Measurements from ENCODE around the gene ZPR1.
"Not testable (repeated sequence)": the region's sequence is repeated elsewhere in the genome, so short reads cannot be mapped to it uniquely, and the experiment has no call there.

The ZPR1 gene

DNA sequence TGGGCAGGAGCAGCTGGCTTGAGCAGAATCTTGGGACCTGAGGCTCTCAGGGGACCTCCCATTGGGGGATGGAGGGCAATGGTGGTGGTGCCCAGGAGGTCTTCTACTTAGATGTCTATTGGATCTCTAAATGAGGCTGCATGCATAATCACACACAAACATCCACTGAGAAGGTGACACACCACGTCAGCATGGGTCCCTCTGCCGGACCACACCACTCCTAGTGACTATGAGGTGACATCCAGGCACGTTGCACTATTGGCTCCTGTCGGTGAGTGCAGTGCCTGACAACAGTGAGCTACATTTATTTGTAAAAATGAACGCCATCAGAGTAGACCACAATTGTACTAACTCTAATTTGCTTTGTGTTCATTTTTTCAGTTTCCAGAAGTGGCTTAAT, 37.6 kb upstream of the ZPR1 start:
- no peak for DNase-seq (ENCODE audit: low read depth in 1 of 2, low spot score in 1 of 2)

DNA sequence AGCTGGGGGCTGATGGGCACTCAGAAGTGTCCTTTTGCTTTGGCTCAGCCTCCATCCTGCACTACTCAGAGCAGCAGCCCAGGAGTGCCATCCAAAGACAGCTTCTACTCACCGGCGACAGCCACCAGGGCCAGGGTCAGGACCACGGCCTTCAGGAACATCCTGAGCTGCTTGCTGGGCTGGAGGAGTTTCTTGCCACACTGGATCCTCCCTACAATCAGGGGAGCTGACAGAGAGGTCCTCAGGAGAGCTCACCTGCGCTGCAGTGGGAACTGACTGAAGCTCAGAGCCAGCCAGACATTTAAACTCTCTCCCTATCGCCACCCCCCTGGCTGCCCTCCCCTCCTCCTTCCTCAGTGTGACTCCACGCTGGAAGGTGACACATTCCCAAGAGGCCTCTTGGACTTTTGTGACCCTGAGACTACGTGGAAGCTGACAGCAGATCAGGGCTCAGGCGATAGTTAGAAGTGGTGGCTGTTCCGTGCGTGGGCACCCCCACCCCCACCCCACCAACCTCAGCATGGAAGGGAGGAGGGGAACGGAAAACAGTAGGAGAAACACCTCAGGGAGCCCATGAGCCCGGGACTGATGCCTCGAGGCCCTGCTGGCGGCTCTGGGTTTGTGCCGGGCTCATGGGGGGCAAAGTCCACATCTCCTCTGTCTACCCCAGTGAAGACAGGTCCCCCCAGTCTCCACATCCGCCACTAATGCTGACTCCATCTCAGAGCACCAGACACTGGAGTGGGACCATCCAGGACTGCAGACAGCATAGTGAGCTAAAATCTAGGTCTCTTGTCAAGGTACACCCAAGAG, 35.4 kb upstream of the ZPR1 start, which contains the start of gene APOA4:
APOA4 (minus strand) TSS at position 274 of the 813 bp plus-strand sequence; CDS start at position 161, 113 bp downstream.
- DNase-seq (ENCODE audit: low read depth in 1 of 2, low spot score in 1 of 2): no peak

DNA sequence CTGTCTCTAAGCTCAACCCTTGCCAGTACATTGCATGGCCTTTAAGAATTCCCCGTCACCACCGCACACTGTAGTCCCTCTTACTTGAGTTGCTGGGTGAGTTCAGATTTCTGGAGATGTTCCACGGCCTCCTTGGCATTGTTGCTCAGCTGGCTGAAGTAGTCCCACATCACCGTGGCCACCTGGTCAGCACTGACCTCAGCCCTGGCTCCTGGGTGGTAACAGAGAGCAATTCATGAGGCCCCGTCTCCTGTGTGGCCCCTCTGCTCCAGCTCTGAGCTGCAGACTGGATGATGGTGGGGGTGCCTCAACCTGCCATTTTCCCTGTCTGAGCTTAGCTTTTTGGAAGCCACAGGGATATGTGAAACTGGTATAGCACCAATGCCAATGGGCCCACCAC, 34.8 kb upstream of the ZPR1 start:
- DNase-seq (ENCODE audit: low read depth in 1 of 2, low spot score in 1 of 2): no peak

DNA sequence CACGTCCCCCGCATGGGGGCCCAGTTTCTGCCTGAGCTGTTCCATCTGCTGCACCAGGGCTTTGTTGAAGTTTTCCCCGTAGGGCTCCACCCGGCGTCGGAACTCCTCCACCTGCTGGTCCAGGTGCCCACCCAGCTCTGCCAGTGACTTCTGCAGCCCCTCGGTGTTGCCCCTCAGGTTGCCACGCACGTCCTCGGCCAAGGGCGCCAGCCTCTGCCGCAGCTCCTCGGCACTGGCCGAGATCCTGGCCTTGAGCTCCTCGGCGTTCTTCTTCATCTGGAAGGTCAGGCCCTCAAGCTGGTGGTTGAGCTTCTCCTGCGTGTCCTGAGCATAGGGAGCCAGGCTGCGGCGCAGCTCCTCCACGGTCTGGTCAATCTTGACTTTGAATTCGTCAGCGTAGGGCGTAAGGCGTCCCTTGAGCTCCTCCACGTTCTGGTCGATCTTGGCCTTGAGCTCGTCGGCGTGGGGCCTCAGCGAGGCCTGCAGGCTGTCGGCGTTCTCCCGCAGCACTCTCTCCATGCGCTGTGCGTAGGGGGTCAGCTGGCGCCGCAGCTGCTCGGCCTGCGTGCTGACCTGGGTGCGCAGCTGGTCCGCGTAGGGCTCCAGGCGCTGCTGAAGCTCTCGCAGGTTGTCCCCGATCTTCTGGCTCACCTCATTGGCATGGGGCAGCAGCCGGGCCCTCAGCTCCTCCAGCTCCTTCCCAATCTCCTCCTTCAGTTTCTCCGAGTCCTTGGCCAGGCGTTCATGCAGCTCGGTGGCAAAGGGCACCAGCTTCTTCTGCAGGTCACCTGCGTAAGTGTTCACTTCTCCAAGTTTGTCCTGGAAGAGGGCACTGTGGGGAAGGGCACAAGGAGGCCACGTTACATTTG, 33.5 kb upstream of the ZPR1 start:
- DNase-seq (ENCODE audit: low read depth in 1 of 2, low spot score in 1 of 2): no peak

DNA sequence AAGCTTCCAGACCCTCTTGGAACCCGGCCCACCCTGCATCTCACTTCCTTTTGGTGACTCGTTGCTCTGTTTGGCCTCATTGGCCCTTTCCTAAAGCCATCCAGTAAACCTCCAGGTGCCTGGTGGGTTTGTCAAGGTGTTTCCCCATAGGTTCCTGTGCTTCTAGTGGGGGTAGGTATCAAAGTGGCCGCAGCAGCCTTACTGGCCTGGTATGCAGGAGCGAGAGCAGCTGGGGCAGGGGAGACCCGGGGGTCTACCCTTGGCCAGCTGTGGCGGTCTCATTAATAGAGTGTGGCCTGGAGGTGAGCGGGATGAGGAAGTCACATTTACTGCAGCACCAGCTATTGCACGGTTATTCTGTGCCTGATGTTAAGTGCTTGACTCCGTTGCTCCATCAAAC, 31.2 kb upstream of the ZPR1 start:
- DNase-seq (ENCODE audit: low read depth in 1 of 2, low spot score in 1 of 2): no peak

DNA sequence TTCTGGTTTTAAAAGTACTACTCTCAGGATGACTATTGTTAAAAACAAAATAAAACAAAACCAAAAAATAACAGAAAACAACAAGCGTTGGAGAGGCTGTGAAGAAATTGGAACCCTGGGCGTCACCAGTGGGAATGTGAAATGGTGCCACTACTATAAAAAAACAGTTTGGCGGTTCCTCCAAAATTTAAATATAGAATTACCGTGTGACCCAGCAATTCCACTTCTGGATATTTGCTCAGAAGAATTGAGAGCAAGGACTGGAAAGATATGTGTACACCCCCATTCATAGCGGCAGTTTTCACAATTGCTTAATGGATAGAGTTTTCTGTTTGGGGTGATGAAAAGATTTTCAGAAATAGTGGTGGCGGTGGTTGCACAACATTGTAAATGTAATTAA, 26.7 kb upstream of the ZPR1 start:
- no peak for DNase-seq (ENCODE audit: low read depth in 1 of 2, low spot score in 1 of 2)

DNA sequence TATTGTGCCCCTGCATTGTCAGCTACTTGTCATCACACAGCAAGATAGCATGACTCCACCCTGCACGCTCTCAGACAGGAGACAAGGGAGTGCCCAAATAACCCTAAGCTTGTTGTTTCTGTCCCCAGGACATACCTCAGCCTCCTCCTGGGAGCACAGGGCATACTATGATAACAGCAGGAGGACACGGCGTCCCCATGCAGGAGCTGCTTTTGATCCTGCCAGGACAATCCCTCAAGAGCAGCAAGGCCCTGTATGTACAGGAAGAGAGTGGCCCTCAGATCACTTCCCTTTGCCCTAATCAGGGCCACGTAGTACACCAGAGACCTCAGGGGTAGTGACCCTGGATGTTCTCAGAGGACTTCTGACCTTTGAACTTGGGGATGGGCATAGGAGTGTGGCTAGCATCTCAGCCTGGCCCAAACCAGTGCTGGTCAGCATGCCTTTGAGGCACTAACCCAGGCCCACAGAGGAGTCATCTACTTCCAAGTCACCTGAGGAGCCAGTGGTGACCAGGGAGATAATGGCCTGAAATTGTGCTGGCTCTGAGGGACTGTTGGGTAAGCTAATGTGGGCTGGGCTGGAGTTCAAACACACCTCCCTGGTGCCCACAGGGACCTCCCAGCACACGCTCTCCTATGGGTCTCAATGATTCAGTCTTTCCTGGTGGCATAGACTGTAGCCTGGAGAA, 26.1 kb upstream of the ZPR1 start:
- DNase-seq (ENCODE audit: low read depth in 1 of 2, low spot score in 1 of 2): no peak

DNA sequence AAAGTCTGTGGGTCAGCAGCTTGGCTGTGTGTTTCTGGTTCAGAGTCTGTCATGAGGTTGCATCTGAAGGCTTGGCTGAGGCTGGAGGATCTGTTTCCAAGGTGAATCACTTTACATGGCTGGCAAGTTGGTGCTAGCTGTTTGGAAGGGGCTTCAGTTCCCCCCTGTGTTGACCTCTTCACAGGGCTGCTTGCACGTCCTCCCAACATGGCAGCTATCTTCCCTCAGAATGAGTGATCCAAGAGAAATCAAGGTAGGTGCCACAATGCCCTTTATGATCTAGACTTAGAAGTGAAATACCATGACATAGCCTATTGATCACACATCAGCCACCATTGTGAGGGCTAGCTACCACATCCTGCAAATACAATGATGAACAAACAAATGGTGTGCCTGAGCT, 25.3 kb upstream of the ZPR1 start:
- DNase-seq (ENCODE audit: low read depth in 1 of 2, low spot score in 1 of 2): no peak

DNA sequence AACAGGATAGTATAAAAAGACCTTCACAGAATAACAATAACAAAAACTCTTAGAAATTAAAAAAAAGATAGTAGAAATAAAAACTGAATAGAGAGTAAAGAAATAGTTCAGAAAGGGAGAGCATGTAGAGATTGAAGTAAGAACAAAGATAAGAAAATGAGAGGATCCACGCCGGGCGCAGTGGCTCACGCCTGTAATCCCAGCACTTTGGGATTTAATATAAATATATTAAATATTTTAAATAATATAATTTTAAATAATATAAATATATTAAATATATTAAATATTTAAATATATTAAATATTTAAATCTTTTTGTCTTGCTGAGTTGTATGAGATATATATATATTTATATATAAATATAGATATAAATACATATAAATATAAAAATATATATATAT, 24.3 kb upstream of the ZPR1 start:
- DNase-seq (ENCODE audit: low read depth in 1 of 2, low spot score in 1 of 2): no peak

DNA sequence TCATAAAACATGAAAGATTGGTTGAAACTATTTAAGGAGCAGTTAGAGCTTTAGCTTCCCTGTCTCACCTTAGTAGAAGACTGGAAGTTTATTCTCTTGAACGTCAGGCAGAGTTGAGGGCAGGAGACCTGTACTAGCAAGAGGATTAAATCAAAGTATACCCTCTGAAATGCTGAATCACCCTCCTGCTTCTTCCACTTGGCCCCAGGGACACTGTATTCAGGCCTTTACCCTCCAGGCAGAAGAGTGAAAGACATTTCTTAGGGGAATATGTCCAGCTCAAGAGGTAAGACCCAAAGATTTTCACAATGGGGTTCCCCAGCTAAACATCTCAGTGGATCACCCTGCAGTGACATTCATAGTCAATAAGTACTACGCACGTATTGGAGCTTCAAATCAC, 23.4 kb upstream of the ZPR1 start:
- DNase-seq (ENCODE audit: low read depth in 1 of 2, low spot score in 1 of 2): no peak

DNA sequence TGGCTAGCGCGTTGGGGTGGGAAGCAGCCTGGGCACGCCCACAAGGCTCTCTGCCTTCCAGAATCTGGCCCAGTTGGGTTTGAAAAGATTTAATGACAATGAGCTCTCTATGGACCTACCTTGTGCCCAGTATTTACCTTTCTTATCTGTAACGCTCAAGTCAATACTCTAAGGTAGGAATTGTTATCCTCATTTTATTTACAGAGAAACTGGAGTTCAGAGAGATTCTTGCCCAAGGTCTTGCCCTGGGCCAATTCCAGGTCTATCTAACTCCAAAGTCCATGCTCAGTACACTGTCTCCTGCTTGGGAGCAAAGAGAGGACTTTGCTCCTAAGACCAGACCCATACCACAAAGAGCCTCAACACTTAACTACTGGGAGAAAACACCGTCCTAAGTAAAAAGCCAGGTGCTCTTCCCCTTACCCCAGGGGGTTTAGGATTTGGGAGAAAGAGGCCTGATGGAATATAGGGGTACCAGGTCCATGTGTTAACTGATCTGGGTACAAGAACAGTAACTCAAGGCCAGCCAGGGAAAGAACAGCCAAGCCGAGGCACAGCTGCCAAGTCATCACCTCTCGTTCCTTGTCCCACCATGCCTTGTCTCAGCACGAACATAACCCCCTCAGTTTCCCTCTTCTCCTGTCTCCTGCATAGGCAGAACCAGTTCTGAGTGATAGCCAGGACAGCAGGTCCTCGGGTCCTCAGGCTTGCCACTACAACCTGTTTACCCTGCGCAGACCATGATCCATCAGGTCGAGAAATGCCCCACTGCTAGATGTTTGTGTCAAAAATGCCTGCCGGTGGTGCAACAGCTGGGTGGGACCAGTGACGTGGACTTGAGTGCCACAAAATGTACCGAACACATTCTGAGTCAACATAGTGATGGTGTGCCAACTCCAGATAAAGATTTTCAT, 20.7 kb upstream of the ZPR1 start:
- DNase-seq (ENCODE audit: low read depth in 1 of 2, low spot score in 1 of 2): no peak

DNA sequence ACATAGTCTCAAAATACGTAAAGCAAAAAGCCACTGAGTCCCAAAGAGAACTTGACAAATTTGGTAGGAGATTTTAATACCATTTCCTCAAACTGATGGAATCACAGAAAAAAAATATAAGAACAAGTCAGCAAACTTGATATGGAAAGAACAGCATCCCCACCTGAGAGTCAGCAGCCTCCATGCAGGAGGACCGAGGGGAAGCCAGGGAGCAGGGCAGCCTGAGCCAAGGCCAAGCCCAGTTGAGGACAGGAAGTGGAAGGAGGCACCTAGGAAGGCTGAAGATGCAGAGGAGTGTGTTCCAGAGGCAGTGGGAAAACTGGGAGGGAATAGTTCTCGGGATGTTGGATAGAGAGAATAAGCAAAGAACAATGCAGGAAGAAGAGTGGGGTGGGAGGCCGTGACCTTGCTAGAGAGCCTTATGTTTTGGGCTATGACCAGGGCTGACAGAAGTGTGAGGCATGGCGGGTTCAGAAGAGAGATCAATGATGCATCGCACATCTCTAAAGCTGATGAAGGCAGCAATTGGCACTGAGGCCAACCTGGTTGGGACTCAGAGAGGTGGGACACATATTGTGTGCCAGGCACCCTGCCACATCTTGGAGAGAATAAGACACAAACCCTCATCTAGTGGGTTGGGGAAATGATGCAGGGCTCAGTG, 19.9 kb upstream of the ZPR1 start:
- no peak for DNase-seq (ENCODE audit: low read depth in 1 of 2, low spot score in 1 of 2)

DNA sequence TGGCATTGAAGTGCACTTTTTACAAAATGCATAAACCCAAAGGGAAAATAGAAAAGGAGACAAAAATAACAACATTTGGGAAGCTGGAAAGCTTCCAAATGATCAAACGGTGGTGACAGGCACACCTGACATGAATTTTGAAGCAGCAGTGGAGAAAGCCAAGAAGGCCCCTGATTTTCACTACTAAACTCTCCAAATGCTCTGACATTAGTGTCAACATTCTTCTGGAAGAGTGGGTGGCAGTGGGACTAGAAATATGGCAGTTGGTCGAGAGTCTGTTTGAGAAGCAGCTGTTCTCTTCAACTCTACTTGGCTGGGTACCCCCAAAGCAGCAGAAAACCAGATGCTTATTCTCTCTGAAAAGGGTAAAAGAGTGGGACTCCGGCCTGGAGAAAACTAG, 16.2 kb upstream of the ZPR1 start:
- no peak for DNase-seq (ENCODE audit: low read depth in 1 of 2, low spot score in 1 of 2)

DNA sequence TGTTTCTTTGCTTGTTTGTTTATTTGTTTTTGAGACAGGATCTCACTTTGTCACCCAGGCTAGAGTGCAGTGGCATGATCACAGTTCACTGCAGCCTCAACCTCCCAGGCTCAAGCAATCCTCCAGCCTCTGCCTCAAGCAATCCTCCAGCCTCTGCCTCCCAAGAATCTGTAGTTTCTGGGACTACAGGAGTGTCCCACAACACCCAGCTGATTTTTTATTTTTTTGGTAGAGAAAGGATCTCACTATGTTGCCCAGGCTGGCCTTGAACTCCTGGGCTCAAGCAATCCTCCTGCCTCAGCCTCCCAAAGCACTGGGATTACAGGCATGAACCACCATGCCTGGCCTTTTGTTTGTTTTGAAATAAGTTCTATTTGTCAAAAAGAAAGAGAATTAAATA, 13.8 kb upstream of the ZPR1 start:
- DNase-seq (ENCODE audit: low read depth in 1 of 2, low spot score in 1 of 2): not testable (repeated sequence)

DNA sequence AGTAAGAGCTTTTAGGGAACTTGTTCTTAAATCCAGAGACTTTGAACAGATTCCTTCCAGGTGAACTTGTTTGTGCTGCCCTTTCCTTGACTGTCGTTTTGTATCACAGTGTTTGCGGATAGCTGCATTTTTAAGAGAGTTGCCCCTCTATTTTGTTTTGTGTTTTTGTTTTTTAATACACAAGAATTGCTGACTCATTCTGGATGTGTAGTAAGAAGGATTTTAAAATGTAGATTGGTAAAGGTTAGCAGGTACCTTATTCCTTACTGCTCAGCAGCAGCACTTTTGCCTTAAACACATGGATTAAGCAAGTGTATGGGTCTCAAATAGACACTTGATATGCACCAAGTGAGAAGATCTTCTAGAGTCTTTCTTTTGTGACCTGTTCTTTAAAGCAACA, 12.8 kb upstream of the ZPR1 start:
- DNase-seq (ENCODE audit: low read depth in 1 of 2, low spot score in 1 of 2): no peak

DNA sequence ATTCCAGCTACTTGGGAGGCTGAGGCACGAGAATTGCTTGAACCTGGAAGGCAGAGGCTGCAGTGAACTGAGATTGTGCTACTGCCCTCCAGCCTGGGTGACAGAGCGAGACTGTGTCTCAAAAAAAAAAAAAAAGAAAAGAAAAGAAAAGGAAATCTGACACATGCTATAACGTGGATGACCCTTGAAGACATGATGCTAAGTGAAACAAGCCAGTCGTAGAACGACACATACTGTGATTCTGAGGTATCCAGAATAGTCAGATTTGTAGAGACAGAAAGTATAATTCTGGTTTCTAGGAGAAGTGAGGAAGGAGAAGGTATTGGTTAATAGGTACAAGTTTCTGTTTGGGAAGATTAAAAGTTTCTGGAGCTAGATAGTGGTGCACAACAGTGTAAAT, 10.5 kb upstream of the ZPR1 start:
- no peak for DNase-seq (ENCODE audit: low read depth in 1 of 2, low spot score in 1 of 2)

DNA sequence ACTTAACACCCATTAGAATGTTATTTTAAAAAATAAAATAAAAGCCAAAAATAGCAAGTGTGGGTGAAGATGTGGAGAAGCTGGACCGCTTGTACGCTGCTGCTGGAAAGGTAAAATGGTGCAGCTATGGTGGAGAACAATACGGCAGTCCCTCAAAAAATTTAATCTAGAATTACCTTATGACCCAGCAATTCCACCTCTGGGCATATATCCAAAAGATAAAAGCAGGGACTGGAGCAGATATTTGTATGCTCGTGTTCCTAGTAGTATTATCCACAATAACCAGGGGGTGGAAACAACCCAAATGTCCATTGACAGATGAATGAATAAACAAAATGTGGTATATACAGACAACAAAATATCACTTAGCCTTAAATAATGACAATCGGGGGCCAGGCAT, 10.0 kb upstream of the ZPR1 start:
- no peak for DNase-seq (ENCODE audit: low read depth in 1 of 2, low spot score in 1 of 2)

DNA sequence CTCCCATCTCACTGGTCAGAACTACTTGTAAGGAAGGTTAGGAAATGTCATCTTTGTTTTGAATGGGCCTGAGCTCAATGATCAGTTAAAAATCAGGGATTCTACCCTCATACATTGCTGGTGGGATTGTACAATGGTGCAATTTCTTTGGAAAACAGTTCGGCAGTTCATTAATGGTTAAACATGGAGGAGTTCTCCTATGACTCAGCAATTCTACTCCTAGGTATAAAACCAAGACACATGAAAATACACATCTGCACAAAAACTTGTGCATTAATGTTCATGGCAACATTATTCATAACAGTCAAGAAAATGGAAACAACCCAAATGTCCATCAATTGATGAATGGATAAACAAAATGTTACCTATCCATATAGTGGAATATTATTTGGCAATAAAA, 8.7 kb upstream of the ZPR1 start:
- DNase-seq (ENCODE audit: low read depth in 1 of 2, low spot score in 1 of 2): no peak

DNA sequence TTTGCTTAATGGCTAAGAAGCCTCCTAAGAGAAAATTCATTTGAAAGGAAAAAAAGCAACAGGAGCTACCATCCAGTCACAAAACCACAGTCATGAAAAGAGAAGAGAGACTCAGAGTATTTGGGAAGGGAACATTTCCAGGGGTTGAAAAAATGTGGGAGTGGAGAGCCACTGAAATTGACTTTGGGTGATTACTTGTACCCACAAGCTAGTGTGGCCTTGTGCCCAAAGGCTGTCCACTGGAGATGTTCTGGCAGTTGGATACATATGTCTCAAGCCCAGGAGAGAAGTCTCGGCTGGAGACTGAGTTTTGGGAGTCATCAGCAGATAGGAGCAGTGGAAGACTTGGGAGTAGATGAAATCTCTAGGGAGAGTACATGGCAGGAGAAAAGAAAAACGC, 7.0 kb upstream of the ZPR1 start:
- no peak for DNase-seq (ENCODE audit: low read depth in 1 of 2, low spot score in 1 of 2)

DNA sequence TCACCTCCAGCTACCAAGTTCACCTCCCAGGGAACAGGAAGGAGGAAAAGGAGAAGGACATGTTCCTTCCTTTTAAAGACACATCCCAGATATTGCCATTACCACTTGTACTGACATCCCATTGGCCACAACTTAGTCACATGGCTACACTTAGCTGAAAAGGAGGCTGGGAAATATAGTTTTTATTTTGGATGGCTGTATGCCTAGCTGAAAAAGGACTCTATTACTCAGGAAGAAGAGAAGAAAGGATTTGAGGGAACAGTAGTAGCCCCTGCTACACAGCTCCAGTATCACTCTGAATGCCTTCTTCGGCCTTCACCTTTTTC, 5.9 kb upstream of the ZPR1 start:
- no peak for DNase-seq (ENCODE audit: low read depth in 1 of 2, low spot score in 1 of 2)
